ENCODE measurements around the gene DCC. TPM values are rescaled to one million over a fixed set of nuclear protein-coding genes. Genes with fewer than 3 reads are reported as not detected.

Gene DCC
- polyA plus RNA-seq, 4 donors: 7.6 to 13.7 (median 9.5) TPM

DNA sequence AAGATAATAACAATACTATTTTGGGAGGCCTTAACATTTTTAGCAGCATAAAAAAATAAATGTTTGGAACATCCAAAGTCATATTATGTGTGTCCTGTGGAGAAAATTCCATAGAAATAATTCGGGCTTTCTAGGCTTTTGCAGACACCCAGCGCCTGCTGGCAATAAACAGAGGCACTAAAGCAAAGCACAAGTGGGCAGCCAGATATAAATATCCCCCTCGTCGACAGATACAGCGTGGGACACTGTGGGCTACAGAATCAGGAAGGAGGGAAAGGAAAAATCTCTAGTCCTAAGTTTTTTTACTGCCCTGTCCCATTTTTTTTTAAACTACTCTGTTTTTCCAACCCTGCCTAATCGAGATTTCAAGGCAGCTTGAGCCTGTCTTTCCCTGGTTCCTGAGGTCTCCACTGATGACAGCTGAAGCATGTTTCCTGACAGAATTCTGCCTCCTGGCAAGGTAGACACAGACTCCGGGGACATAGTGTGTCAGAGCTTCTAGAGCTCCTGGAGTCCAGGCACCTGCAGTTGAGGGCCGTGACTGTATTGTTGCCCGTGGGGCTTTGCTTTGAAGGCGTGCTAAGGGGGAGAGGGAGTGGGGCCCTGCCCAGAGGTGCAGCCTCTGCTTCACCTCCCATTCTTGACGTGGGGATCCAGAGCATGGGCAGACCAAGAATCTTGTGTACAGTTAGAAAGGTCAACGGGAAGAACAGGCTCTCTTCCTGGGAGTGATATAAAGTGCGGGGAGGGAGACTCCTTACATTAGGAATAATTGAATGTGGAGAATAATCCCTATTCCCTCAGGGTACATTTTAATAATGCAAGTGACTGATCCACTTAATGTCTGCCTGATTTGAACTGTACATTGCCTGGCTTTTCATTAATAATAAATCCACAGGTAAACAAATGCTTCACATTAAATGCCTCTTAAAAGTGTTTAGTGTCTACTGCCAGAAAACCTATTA lies 232.3 kb downstream of the DCC start:
- DNase-seq (ENCODE audit: low read depth in 4 of 4, low spot score in 2 of 4): no peak

DNA sequence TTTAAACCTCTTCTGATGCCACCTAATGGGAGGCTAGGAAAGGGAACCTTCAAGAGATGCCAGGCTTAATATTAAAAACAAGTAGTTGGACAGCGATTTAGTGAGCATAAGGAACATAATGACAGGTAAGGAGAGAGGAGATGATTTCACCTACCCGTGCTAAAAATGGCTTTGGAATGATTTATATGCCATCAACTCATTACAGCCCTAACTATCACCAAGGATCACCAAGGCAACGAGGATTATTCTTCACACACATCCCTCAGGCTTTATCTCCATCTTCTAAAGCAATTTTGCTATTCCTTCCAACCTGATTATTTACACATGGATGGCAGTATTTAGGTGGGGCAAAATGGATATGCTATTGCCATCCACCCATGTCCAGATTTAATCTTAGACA lies 237.8 kb downstream of the DCC start:
- no peak for DNase-seq (ENCODE audit: low read depth in 4 of 4, low spot score in 2 of 4)

DNA sequence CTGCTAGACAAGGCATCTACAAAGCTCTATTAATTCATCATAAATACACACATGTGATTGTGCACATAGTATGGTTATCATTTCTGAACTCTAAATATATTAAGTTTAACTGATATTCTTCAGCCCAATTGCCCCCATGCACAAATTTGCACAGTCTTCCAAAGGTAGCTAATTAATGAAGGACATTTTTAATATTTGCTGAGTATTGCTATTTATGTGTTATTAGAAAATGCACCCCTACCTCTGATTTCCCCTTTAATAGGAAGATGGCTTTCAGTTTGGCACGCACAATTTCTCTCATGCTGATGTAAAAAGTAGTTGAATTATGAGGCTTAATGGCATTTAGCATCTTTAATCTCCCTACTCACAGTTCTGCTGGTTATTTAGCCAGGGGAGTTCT lies 242.1 kb downstream of the DCC start:
- DNase-seq (ENCODE audit: low read depth in 4 of 4, low spot score in 2 of 4): no peak

DNA sequence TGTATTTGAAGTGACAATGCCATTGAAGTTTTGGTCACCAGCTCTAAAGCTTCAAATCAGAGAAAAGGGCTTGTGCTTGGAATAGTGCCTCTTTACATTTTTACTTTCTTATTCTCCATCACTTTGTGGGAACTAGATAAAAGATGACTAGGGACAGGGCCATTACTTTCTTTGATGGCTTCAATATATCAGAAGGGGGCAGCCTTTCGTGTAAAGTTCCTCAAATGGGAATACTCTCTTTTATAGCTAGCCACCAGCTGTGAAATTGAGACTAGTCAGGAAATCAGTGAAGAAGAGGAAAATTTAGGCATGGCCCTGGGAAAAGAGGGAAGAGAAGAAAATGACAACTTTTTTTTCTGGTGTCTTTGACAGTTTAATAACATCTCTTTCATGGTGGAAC lies 242.5 kb downstream of the DCC start:
- DNase-seq (ENCODE audit: low read depth in 4 of 4, low spot score in 2 of 4): no peak

DNA sequence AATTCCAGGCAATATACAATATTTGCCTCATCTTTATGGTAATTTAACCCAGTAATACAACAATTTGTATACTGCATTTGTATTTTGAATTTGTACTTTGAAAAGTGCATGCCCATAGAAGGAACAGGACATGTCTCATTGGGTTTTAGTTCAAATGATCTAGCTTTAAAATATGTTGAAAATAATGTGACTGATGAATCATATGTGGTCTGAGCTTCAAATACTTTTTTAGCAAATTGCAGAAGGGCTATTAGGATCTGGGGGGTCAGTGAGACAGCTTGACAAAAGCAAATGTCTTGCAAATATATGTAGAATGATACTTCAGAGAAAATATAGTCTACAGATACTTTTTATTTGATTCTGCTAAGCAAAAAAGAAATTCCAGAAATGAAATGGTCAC lies 248.9 kb downstream of the DCC start:
- no peak for DNase-seq (ENCODE audit: low read depth in 4 of 4, low spot score in 2 of 4)

DNA sequence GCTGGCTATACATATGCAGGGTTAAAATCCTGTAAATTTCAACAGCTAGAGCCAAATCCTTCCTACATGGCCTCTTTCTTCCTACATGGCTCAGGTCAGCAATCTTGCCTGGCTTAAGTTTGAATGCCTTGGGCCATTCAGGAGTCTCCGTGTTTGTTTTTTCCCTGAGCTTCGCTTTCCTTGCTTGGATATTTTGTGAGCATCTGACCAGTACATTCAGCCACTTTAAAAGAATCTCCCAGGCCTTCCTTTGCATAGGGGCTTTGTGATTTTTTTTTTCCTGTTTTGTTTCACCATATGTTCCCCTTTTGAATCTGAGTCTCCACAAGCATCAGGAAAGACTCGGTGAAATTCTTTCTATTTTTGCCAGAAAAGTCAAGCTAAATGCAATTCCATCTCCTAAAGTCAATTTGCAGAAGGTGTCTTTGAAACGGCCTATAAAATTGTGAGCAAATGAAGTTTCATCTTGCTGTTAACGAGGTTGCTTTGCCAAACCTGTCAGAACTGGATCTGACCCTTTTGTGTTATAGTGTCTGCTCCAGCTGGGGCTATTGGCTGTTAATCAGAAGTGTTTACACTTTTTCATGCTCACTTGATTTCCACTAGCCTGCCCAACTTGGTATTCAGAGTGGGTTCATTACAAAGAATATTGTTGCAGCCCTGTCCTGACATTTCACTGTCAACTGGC lies 256.9 kb downstream of the DCC start:
- no peak for DNase-seq (ENCODE audit: low read depth in 4 of 4, low spot score in 2 of 4)

DNA sequence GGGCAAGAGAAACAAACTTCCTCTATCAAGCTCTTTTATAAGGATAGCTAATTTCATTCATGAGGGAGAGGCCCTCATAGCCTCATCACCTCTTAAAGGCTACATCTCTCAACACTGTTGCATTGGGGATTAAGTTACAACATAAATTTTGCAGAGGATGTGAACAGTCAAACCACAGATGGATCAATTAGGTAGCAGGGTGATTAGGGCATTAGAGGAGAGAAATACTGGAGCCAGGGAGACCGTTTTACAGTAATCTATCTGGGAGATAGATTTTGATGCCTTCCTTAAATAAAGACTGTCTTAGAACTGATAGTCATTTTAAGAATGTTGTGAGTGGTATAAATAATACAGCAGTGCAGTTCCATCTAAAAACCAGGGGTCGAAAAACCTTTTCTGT lies 258.9 kb downstream of the DCC start:
- DNase-seq (ENCODE audit: low read depth in 4 of 4, low spot score in 2 of 4): no peak

DNA sequence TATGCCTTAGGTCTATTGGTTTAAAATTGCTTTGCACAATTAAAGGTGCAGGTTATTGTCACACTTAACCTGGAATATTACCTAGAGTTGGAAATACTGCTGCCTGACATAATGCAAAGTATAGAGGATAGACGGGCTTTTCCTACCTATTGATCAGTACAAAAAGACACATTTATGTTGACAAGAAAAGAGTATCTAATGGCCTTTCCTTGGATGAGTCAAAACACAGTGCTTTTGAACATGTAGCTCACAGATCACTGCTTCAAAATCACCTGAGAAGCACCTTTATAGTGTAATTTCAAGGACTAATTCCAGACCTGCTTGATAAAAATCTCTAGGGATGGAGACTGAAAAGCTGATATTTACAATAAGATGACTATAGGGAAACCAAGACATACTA lies 262.8 kb downstream of the DCC start:
- DNase-seq (ENCODE audit: low read depth in 4 of 4, low spot score in 2 of 4): no peak

DNA sequence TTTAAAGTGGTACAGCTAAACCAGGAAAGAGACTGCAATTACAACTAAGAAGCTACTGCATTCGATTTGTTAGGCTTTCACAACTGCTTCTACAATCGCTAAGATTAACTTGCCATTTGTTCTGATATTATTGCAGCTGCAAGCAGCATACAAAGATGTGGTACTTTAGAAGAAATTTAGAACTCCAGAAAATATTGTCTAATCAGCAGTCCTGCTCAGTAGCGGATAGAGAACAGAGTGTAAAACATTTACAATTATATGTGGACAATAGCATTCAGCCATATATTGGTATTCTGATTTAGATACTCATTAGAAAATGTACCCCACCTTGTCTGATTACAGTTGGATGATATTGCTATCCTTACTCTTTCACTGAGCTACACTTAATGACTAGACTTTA lies 265.3 kb downstream of the DCC start:
- no peak for DNase-seq (ENCODE audit: low read depth in 4 of 4, low spot score in 2 of 4)

DNA sequence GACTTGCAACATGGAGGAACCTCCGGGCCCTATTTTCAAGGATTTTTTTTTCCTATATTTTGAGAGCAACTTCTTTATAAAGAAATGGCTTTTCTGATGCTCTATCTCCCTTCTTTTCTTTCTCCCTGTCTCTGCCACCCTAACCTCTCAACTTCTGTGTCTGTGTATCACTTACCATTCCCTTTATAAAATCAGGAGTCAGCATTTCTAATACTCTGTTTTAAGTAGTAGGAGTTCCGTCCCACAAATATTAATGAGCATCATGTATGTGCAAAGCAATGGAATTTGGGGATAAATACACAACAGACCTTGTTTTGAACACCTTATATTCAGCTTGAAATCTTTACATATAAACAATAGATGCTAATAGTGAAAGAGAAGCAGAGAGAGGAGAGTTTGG lies 268.0 kb downstream of the DCC start:
- no peak for DNase-seq (ENCODE audit: low read depth in 4 of 4, low spot score in 2 of 4)

DNA sequence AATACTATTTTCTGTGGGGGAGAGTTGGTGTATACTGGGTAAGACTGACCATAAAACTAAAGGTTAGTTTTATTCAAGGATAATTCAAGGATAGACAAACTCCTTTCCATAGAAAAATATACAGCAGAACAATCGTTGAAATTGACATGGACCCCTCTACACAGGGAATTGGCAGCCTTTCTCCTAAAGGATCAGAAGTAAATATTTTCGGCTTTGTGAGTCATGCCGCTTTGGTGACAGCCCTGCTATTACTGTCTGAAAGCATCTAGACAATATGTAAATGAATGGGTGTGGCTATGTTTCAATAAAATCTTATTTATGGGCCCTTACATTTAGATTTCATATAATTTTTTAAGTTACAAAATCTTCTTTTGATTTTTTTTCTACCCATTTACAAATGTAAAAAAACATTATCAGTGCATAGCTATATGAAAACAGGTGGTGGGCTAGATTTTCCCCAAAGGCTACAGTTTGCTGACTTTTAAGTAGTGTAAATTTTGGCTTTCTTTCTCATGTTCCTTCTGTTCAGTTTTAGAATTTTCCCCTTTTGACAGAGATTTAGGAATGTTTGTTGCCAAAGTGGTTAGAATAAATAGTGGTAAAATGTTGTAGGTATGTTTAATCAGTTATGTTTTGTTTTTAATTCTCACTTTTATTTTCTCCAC lies 270.6 kb downstream of the DCC start:
- DNase-seq (ENCODE audit: low read depth in 4 of 4, low spot score in 2 of 4): no peak

DNA sequence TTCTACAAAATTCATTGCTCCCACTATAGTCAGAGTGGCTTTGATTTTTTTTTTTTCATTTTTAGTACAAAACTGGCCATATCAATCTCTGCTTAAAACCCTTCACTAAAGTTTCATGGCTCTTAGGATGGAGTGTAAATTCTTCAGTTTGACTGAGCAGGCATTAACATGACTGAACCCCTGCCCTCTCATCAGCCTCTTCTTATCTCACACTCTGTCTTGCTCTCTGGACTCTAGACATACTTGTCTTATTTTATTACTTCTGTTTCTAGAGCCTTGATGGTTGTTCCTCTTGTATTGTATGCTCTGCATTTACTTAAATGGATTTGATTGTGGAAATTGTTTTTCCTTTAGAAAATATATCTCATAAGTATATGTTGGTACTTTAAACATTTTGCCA lies 272.4 kb downstream of the DCC start:
- DNase-seq (ENCODE audit: low read depth in 4 of 4, low spot score in 2 of 4): no peak

DNA sequence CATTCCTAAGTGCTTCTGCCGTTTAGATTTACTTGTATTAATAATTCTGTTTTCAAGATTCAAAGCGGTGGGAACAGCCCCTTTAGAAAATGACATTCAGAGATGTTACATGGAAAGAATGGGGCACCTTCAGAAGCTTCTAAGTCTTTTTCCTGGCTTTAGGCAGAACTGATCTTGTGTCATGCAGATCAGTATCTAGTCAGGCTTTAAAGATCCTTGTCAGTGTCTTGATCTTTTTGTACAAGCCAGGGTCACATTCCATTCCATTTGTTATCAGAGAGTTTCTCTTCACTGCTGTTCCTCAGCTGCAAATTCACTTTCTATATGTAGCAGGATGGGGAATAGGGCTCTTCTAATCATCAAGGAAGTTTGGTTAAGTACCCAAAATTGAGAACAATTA lies 275.3 kb downstream of the DCC start:
- DNase-seq (ENCODE audit: low read depth in 4 of 4, low spot score in 2 of 4): no peak

DNA sequence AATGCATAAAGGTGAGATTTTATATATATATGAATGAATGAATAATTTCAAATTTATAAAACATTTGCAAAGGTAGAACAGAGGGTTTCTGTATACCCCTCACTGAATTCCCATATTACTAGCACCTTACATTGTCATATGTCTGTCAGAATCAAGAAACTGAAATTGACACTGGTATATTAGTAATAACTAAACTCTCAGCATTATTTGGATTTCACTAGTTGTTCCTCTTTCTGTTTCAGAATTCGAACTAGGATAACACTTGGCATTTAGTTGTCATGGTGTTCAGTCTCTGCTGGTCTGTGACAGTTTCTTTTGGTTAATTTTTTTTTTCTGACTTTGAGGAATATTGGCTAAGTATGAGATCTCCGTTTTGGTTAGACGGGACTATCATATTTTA lies 275.9 kb downstream of the DCC start:
- no peak for DNase-seq (ENCODE audit: low read depth in 4 of 4, low spot score in 2 of 4)

DNA sequence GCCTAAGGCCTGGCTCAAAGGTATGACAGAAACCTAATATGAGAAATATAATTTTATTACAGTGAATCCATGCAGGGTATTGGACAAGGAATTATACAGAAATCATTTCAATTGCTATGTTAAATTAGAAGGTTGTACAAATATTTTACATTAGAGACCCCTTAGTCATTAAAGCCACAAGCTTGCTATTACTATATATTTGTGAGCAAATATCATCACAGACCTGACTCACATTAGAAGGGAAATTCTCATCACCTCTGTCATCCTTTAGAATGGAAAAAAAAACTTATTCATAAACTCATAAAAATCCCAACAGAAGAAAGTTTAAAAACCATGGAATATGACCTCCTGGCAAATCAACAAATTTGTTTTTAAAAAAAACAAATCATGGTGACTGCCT lies 277.9 kb downstream of the DCC start:
- no peak for DNase-seq (ENCODE audit: low read depth in 4 of 4, low spot score in 2 of 4)

DNA sequence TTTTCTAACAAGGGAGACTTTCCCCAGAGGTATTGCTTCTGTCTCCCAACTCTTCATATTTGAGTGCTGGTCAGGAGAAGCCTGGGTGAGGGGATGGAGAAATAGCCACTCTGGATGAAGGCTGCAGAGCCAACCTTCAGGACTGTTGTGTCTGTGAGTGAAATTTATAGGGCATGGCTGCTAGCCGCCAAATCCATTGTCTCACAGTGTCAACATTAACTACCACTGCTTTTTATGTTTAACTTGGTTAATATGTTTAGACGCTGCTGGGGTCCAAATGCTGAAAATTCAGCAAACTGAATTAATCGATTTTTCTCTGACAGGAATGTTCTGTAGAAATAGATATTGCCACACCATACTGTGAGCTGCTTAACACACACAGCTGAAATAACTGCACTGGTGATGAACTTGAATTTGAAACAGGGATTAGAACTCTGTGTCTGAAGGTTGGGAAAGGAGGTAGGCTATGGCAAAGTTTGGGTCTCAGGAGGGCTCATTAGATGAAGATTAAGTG lies 281.0 kb downstream of the DCC start:
- DNase-seq (ENCODE audit: low read depth in 4 of 4, low spot score in 2 of 4): no peak

DNA sequence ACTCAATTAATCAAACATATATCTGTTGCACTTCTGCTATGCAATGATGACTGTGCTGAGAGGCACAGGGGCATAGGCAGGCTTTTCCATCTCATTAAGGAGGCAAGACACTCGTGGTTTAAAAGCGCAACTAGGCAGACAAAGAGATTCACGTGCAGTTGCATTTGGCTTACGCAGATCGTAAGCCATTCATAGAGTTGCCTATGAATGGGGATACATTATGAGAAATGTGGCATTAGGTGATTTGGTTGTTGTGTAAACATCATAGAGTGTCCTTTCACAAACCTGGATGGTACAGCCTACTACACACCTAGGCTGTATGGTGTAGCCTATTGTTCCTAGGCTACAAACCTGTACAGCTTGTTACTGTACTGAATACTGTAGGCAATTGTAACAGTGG lies 284.7 kb downstream of the DCC start:
- no peak for DNase-seq (ENCODE audit: low read depth in 4 of 4, low spot score in 2 of 4)

DNA sequence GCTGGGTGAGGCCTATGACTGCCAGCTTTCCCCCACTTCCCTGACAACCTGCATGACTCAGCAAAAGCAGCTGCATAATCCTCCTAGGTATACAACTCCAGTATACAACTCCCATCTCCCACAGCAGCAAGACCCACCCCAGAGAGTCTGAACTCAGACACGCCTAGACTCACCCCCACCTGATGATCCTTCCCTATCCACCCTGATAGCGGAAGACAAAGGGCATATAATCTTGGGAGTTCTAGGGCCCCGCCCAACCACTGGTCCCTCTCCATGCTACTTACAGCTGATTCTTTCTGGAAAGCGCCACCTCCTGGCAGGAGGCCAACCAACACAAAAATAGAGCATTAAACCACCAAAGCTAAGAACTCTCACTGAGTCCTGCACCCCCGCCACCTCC lies 296.5 kb downstream of the DCC start:
- DNase-seq (ENCODE audit: low read depth in 4 of 4, low spot score in 2 of 4): no peak

DNA sequence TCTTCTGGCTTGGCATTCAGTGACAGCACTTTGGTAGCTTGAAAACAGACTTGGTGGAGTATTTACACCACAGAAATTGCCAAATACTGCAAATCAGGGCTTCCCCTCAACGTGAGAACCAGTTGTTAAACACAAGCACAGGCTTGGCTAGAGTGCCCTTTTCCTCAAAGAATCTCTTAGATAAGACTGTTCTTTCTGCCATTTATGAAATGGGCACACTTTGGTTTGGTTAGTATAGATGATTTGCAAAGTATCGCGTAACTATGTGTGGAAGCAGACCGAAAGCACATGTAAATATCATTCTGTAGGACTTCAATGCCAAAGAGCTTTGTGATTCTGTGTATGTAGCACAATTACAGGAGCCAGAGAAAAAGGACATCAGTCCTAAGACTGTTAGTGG lies 308.2 kb downstream of the DCC start:
- no peak for DNase-seq (ENCODE audit: low read depth in 4 of 4, low spot score in 2 of 4)

DNA sequence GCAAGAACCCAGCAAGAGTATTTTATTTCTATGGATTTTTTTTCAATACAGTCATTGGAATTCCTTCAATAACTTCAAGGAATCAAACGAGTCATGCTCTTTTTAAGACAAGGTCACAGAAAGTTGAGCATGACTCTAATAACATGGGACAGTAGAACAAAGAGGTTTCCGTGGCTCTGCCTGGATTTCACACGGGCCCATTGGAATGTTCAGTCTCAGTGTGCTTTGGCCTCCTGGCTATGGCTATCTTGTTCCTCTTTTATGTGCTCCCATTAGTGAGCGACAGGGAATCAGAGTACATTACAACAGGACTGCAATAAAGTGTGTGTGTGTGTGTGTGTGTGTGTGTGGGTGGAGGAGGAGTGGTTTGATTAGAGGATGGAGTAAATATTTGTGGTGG lies 312.4 kb downstream of the DCC start:
- DNase-seq (ENCODE audit: low read depth in 4 of 4, low spot score in 2 of 4): no peak

DNA sequence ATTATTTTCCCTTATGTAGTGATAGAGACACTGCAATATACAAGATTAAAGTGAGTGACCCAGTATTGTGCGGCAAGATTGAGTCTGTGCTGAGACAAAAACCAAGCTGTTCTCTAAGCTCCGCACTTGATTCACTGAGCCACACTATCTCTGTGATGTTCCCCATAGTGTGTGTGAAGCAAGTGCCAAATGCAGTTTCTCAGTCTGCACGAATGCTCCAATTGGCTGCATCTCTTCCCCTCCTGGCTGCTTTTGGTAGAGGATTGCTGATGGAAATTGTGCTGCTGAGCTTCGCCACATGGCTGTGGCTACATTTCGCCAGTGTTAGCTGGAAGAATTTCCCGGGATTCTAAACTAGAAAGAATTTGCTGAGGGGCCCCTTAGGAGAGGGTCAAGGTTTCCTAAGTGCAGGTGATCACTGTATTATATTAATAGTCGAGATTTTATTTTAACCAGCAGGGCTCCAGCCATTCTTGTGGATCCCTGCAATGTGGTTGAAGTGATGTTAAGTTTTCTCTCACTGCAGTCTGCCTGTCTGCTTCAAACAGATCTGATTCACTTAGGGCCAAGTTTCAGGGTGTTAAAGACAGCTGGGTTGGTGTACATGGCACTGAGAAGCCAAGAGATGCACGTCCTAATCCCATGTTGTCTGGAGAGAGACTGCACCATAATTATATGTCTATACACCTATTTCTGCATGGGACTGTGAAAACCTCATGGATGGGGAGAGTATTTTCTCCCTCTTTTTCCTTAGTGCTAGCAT lies 317.2 kb downstream of the DCC start:
- DNase-seq (ENCODE audit: low read depth in 4 of 4, low spot score in 2 of 4): no peak
